Measurements from ENCODE around the gene GFOD2.

GFOD2 gene

DNA sequence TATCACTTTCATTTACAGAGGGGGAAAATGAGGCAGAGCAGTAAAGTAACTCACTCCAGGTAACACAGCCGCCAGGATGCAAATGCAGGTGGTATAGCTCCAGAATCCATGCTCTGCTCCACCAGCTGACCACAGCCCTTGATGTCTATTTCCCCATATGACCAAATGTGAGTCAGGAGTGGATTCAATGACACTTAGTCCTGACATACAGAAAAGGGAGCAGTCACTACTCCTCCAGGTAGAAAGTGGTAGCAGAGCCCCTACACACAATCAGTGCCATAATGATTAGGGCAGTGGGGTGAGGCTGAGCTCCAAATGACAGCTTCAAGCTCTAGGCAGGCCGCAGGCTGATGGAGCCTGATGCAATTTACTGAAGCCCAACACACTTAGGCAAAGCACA, 43.3 kb upstream of the GFOD2 start:
- ChIA-PET POLR2A (no interaction called here), CTCF (no interaction called here)
- TF ChIP-seq CTCF (IDR thresholded peaks at IDR 0.05; ENCODE audit: insufficient read depth, low read length, missing control alignments) = no peak
- DNase-seq (ENCODE audit: low read depth, low spot score) = no peak
- H3K4me3 ChIP-seq (ENCODE audit: low read depth, low read length) = no peak overlapping the region

GRCh38 chr16:67761924-67762323, 42.8 kb upstream of the GFOD2 start:
- CTCF ChIA-PET = no interaction called here
- DNase-seq (ENCODE audit: low read depth, low spot score) = no peak
- H3K4me3 ChIP-seq (ENCODE audit: low read depth, low read length) = no peak overlapping the region
- POLR2A ChIA-PET = no interaction called here
- no peak for TF ChIP-seq CTCF (IDR thresholded peaks at IDR 0.05; ENCODE audit: insufficient read depth, low read length, missing control alignments)

- no peak for TF ChIP-seq CTCF (IDR thresholded peaks at IDR 0.05; ENCODE audit: insufficient read depth, low read length, missing control alignments)
- POLR2A ChIA-PET = no interaction called here
- CTCF ChIA-PET = interaction anchor here (0.6 to 1.8 kb wide), 2 partner anchors 30 to 55 kb away, joined by 3 to 8 read pairs; no protein-coding TSS in a partner anchor
- no peak overlapping the region for H3K4me3 ChIP-seq (ENCODE audit: low read depth, low read length)
- no peak for DNase-seq (ENCODE audit: low read depth, low spot score)
Observed at GRCh38 chr16:67760956-67761230, 41.8 kb upstream of the GFOD2 start.

DNA sequence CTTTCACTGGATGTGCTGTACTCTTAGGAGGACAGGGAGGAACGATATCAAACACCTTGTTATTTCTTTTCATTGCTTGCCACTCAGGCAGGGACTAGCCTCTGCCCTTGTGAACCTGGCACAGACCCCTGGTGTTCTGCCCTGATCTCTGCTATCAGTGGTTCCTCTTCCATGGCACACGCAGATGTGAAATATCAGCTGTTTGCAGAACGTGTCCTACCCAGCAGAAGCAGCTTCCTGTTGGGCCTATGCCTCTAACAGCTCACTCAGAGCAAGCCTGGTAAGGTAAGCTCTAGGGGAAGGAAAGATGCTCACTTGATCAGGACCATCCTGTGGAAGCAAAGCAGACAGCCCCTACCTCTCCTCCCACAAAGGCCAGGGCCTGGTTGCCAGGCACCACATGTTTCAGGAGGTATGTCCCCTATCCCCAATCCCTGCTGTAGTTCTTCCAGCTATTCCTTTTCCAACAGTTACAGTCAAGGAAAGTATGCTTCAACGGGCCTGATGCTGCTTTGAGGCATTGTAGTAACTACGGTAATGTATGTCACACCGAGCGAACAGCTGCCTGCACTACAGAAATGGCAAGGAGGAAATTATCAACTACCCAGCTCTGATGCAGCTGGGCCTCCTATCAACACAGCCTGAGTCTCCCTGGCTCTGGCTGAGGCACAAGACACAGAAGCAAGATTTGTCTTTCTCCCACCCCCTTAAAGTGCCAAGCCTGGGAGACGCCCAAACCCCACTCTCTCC, 41.3 kb upstream of the GFOD2 start:
- ChIA-PET CTCF (interaction anchor here (1.8 to 2.1 kb wide), 2 partner anchors 56 to 239 kb away, joined by 5 to 8 read pairs; no protein-coding TSS in a partner anchor), POLR2A (no interaction called here)
- no peak for DNase-seq (ENCODE audit: low read depth, low spot score)
- no peak overlapping the region for H3K4me3 ChIP-seq (ENCODE audit: low read depth, low read length)
- no peak for TF ChIP-seq CTCF (IDR thresholded peaks at IDR 0.05; ENCODE audit: insufficient read depth, low read length, missing control alignments)

- TF ChIP-seq CTCF (IDR thresholded peaks at IDR 0.05; ENCODE audit: insufficient read depth, low read length, missing control alignments) = no peak
- CTCF ChIA-PET = interaction anchor here (0.8 to 2.1 kb wide), 3 partner anchors 19 to 238 kb away, joined by 3 to 5 read pairs (median 3); no protein-coding TSS in a partner anchor
- no peak overlapping the region for H3K4me3 ChIP-seq (ENCODE audit: low read depth, low read length)
- POLR2A ChIA-PET = interaction anchor here (1.1 kb wide), 1 partner anchor 40 kb away, joined by 4 read pairs; the partner anchor contains the start of gene GFOD2
- DNase-seq (ENCODE audit: low read depth, low spot score) = no peak
Observed at GRCh38 chr16:67758966-67759365, 39.9 kb upstream of the GFOD2 start.

DNA sequence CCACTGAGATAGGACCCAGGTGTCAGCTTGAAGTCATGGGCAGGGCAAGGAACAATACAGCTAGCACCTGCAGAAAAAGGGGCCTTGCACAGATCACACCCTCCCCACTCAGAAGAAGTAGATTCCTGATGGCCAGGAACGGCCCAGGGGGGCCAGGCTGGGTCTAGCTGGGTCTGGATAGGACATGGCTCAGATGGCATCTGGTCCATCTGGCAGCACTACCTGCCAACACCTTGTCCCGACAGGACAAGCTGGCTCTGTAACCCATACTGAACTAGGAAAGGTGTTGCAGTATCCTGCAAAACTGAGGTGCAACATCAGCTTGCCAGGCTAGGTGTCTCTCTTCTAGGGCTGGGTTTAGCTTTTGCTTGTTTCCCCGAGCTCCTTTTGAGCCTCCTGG, 38.9 kb upstream of the GFOD2 start:
- H3K4me3 ChIP-seq (ENCODE audit: low read depth, low read length) = no peak overlapping the region
- ChIA-PET POLR2A (no interaction called here), CTCF (interaction anchor here (0.8 to 1.2 kb wide), 2 partner anchors 19 to 35 kb away, joined by 3 read pairs; no protein-coding TSS in a partner anchor)
- no peak for TF ChIP-seq CTCF (IDR thresholded peaks at IDR 0.05; ENCODE audit: insufficient read depth, low read length, missing control alignments)
- no peak for DNase-seq (ENCODE audit: low read depth, low spot score)
